NCI-H2227 (cell line): ENCODE data around the gene ZNF525.
"Not testable (repeated sequence)": the region's sequence is repeated elsewhere in the genome, so short reads cannot be mapped to it uniquely, and the experiment has no call there.

Experiments
- DNase-seq: peaks from one replicate; lab custom pipeline; 2025; ENCODE audit not compliant: unreplicated experiment; lab: John Stamatoyannopoulos, UW

The ZNF525 gene

DNA sequence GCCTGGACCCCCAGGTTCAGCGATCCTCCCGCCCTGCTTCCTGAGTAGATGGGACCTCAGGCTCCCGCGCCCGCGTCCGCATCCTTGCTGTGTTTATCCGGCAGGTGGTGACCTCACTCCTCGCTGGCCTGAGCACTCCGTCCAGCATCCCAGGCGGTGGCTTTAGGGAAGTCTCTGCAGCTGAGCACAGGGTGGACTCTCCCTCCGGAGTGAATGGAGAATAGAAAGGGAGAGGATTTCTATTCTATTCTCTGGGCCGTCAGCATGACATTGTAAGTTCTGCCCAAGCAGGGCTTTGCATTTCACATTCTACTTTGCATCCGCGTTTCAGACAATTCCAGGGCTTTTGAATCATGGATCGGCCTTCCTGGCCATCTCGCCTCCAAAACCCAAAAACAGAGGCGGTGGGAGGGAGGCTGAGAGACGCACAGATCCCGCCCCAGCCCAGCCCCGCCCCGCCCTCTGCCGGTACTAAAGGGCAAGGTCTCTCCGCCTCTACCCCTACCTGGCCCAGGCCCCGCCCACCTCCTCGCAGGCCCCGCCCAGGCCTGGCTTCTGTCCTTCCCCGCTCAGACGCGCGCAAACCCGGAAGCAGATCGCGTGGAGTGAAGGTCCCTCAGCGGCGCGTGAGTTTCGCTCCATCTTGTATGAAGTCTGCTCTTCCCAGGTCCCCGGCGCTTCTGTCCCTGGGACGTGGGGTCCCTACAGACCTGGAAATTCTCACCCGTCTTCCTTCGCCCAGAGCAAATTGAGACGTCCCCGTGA, at the start of gene ZNF525:
ZNF525 (plus strand) TSS at position 572 of the 765 bp plus-strand sequence. CDS start 6,577 bp downstream, outside the sequence.
- DNase-seq: peak; percentile 99

GRCh38 chr19:53328967-53329366, 36.5 kb upstream of the ZNF525 start:
- DNase-seq: peak; percentile 84

DNA sequence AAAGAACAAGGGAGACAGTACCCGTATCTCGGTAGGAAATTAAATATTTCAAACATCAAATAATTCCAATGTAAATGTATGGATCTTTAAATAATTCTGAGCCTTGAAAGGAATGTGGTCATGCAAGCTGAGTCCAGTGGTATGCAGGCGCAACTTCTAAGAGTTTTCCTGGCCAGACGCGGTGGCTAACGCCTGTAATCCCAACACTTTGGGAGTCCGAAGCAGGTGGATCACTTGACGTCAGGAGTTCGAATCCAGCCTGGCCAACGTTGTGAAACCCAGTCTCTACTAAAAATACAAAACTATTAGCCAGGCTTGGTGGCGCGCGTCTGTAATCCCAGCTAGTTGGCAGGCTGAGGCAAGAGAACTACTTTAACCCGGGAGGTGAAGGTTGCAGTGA, 33.0 kb upstream of the ZNF525 start:
- DNase-seq: no peak

GRCh38 chr19:53333066-53333462, 32.4 kb upstream of the ZNF525 start:
- no peak for DNase-seq

GRCh38 chr19:53333463-53334449, 31.7 kb upstream of the ZNF525 start, which contains the start of gene ZNF845:
TSS of gene ZNF845 (plus strand) at chr19:53333749. CDS start at chr19:53341308, 7,559 bp downstream.
- DNase-seq: peak; percentile 99

DNA sequence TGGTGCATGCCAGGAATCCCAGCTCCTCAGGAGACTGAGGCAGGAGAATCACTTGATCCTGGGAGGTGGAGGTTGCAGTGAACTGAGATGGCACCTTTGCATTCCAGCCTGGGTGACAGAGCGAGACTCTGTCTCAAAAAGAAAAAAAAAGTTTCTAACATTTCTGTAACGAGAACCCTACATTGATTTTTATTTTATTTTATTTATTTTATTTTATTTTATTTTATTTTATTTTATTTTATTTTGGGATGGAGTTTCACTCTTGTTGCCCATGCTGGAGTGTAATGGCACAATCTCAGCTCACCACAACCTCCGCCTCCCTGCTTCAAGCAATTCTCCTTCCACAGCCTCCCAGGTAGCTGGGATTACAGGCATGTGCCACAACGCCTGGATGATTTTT, 21.1 kb upstream of the ZNF525 start:
- DNase-seq: not testable (repeated sequence)

GRCh38 chr19:53355739-53356138, 9.8 kb upstream of the ZNF525 start:
- DNase-seq: no peak

DNA sequence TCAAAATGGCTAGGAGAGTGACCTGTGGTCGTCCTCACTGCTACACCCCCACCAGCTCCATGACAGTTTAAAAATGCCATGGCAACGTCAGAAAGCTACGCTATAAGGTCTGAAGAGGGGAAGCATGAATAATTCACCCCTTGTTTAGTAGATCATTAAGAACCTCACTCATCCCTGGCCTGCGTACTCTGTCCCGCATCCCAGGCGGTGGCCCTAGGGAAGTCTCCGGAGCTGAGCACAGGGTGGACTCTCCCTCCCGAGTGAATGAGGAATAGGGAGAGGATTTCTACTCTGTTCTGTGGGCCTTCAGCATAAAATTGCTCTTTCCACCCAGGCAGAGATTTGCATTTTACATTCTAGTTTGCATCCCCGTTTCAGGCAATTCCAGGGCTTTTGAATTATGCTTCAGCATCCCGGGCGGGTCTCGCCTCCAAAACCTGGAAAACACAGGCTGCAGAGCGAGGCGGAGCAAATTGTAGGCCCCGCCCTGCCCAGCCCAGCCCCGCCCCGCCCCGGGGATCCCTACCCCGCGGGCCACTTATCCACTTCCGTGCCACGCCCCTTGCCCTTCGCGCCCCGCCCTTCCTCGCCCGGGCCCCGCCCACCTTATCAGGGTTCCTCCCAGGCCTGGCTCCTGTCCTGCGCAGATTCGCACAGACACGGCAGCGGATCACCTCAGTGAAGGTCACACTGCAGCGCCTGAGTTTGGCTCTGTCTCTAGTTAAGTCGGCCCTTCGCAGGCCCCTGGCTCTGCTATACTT, 7.5 kb upstream of the ZNF525 start:
- no peak for DNase-seq

- DNase-seq: not testable (repeated sequence)
These were observed 5.4 kb upstream of the ZNF525 start for GRCh38 chr19:53360056-53360455.

DNA sequence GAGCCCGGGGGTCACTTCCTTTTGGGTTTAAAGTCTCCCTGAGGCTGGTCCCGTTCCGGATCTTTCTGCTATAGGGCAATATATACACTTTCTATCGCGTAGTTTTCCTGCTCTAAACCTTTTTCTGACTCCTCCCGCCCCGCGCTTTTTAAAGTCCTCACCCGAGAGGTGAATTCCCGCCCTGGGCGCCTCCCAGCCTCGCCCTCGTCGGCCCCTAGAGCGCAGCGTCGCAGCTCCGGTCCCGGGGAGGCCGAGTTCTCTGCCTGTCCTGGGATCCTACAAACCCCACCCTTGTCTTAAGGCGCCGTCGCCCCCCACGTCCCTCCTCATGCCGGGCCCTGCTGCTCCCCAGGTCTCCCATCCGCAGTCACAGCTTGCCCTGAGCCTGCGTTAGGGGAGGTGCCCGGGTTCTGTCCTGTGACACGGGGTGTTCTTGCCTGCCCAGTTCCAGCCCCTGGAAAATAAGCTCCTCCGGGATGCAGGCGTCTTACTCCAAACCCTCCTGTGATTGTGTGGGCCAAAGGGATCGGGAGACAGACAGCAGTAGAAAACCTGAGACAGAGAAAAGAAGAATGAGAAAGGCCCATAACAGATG, 491 bp downstream of the ZNF525 start:
- peak; percentile 82 for DNase-seq

- no peak for DNase-seq
These were observed 6.7 kb downstream of the ZNF525 start for GRCh38 chr19:53372196-53372595.

- no peak for DNase-seq
These were observed 8.8 kb downstream of the ZNF525 start for GRCh38 chr19:53374288-53374687.

GRCh38 chr19:53374743-53375142, 9.2 kb downstream of the ZNF525 start:
- DNase-seq: no peak

- no peak for DNase-seq
These were observed 15.9 kb downstream of the ZNF525 start for GRCh38 chr19:53381376-53381775.

DNA sequence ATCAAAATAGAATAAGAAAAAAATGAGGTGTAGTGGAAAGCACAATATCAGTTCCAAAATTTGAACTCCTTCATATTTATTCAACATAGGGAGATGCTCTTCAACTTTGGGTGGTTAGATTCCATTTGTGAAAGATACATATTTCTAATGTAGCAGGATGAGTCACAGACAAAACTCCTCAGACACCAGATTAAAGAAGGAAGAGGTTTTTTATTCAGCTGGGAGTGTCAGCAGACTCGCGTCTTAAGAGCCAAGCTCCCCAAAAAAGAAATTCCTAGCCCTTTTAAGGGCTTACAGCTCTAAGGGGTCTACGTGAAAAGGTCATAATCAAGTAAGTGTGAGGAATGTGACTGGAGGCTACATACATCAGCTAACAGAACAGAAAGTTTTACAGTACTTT, 22.7 kb downstream of the ZNF525 start:
- DNase-seq: no peak

- no peak for DNase-seq
These were observed 23.4 kb downstream of the ZNF525 start for GRCh38 chr19:53388904-53389303.

DNA sequence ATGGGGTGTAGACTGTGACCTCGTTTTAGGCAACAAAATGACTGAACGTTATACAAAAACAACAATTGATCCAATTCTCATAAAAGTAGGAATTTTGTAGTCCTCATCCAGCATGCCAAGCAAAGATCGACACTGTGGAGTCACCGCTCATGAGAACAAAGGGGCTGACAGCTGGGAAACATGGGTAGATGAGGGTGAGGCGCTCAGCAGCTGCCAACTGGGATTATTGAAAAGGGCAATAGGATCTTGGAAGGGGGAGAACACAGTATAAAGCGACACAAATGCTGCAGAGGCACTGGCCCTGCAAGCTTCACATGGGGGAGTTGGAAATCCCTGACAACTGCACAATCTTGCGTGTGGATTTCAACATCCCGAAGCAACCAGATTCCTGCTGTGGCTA, 24.1 kb downstream of the ZNF525 start:
- no peak for DNase-seq

DNA sequence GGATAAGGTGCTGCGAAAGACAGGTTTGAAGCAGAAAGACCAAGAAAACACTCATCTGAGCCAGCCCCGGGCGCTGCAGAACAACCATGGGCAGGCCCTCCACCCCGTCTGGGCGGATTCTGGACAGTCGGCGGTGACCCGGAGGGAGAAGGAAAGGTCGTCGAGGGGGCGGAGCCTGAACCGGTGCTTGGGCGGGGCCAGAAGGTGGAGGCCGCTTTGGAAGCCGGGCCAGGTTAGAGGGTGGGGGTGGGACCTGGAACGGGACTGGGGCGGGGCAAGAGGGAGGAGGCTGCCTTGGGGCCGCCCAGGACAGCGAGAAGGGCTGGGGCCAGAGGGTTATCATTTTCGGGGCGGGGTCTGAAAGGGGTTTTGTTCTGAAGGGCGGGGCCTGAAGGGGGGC, 24.5 kb downstream of the ZNF525 start:
- DNase-seq: no peak

DNA sequence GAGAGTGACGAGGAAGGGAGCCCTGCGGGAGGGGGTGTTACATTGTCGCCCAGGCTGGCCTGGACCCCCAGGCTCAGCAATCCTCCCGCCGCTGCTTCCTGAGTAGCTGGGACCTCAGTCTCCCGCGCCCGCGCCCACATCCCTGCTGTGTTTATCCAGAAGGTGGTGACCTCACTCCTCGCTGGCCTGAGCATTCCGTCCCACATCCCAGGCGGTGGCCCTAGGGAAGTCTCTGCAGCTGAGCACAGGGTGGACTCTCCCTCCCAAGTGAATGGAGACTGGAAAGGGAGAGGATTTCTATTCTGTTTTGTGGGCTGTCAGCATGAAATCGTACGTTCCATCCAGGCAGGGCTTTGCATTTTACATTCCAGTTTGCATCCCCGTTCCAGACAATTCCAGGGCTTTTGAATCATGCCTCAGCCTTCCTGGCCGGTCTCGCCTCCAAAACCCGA, 29.0 kb downstream of the ZNF525 start:
- DNase-seq: peak; percentile 79
